DMS53 (cell line): Measurements from ENCODE around the gene RNF112.

Experiments
- DNase-seq: peaks from one replicate; lab custom pipeline; 2025; lab: John Stamatoyannopoulos, UW

RNF112 gene

GRCh38 chr17:19410875-19411620 is at the start of gene RNF112:
Gene RNF112 (plus strand): TSS chr17:19411232. CDS start chr17:19411409, 177 bp downstream.
- no peak for DNase-seq

GRCh38 chr17:19361326-19361725 is 49.7 kb upstream of the RNF112 start:
- no peak for DNase-seq

- DNase-seq = no peak
Measured at GRCh38 chr17:19361944-19362276, 49.1 kb upstream of the RNF112 start.

GRCh38 chr17:19362277-19363113 is 48.5 kb upstream of the RNF112 start, which contains the start of gene B9D1:
Gene B9D1 (minus strand): TSS chr17:19362723. CDS start chr17:19362569, 154 bp downstream.
- peak; percentile 94 for DNase-seq

- no peak for DNase-seq
Measured at GRCh38 chr17:19363114-19363438, 48.0 kb upstream of the RNF112 start.

- no peak for DNase-seq
Measured at GRCh38 chr17:19363460-19364035, 47.5 kb upstream of the RNF112 start.

GRCh38 chr17:19364699-19365498 is 46.1 kb upstream of the RNF112 start:
- DNase-seq = no peak

- DNase-seq = no peak
Measured at GRCh38 chr17:19365499-19365817, 45.6 kb upstream of the RNF112 start.

GRCh38 chr17:19365833-19366636 is 45.0 kb upstream of the RNF112 start:
- DNase-seq = no peak

- no peak for DNase-seq
Measured at GRCh38 chr17:19366637-19366972, 44.4 kb upstream of the RNF112 start.

GRCh38 chr17:19368229-19368628 is 42.8 kb upstream of the RNF112 start:
- no peak for DNase-seq

- DNase-seq = no peak
Measured at GRCh38 chr17:19369107-19369778, 41.8 kb upstream of the RNF112 start.

GRCh38 chr17:19369846-19370492 is 41.1 kb upstream of the RNF112 start:
- no peak for DNase-seq

GRCh38 chr17:19370493-19370960 is 40.5 kb upstream of the RNF112 start:
- peak; percentile 55 for DNase-seq

- DNase-seq = no peak
Measured at GRCh38 chr17:19371259-19372010, 39.6 kb upstream of the RNF112 start.

- DNase-seq = no peak
Measured at GRCh38 chr17:19372011-19372370, 39.0 kb upstream of the RNF112 start.

GRCh38 chr17:19372439-19372838 is 38.6 kb upstream of the RNF112 start:
- no peak for DNase-seq

- no peak for DNase-seq
Measured at GRCh38 chr17:19372866-19373504, 38.0 kb upstream of the RNF112 start.

- DNase-seq = no peak
Measured at GRCh38 chr17:19374136-19374535, 36.9 kb upstream of the RNF112 start.
